GM12873 (cell line): Measurements from ENCODE around the gene BAX.

Source experiments
- CTCF ChIP-seq: IDR thresholded peaks from 2 replicates; pipeline ENCODE4 v1.5.1; 2012; ENCODE audit warnings: low read depth, mild to moderate bottlenecking, moderate library complexity, low read length, control low read depth; ENCODE audit not compliant: insufficient read depth; ENCODE audit errors: missing control alignments

BAX gene

GRCh38 chr19:48970923-48971395, 16.3 kb downstream of the BAX start:
- peak; percentile 99 for TF ChIP-seq CTCF

GRCh38 chr19:48975947-48976847, 21.5 kb downstream of the BAX start:
- TF ChIP-seq CTCF, result no peak

GRCh38 chr19:48977061-48977460, 22.4 kb downstream of the BAX start:
- TF ChIP-seq CTCF, result no peak

- TF ChIP-seq CTCF, result no peak
Measured at GRCh38 chr19:48982280-48982679, 27.6 kb downstream of the BAX start.

- no peak for TF ChIP-seq CTCF
Measured at GRCh38 chr19:48985711-48986110, 31.0 kb downstream of the BAX start.

- no peak for TF ChIP-seq CTCF
Measured at GRCh38 chr19:48986211-48986610, 31.5 kb downstream of the BAX start.

GRCh38 chr19:48987323-48987722, 32.6 kb downstream of the BAX start:
- no peak for TF ChIP-seq CTCF
